Adrenal gland (tissue), 5 donors: ENCODE measurements around the gene ZNF543.
"Not testable (repeated sequence)": the region's sequence is repeated elsewhere in the genome, so short reads cannot be mapped to it uniquely, and the experiment has no call there.

Experiments used
- CTCF ChIP-seq, 6 experiments: fragments of 450-650 bp in 4 of 6; fragments of 200-600 bp in 2 of 6; sonication (generic) in 1 of 6; IDR thresholded peaks; 1 replicate in 5 of 6; 2 replicates in 1 of 6; pipeline versions ENCODE4 v1.5.1 to v1.8.0; 2016 to 2021; ENCODE audit warnings: antibody characterized with exemption in 6 of 6, mild to moderate bottlenecking in 2 of 6, moderate library complexity in 1 of 6
- POLR2A ChIP-seq, 2 donors: fragments of 450-650 bp; IDR thresholded peaks; one replicate each; pipeline ENCODE4 v1.6.1; 2017; ENCODE audit warnings: antibody characterized with exemption in 2 of 2, mild to moderate bottlenecking in 2 of 2, moderate library complexity in 1 of 2
- donor health status: DM: no; HTN: no; CAD: no.

DNA sequence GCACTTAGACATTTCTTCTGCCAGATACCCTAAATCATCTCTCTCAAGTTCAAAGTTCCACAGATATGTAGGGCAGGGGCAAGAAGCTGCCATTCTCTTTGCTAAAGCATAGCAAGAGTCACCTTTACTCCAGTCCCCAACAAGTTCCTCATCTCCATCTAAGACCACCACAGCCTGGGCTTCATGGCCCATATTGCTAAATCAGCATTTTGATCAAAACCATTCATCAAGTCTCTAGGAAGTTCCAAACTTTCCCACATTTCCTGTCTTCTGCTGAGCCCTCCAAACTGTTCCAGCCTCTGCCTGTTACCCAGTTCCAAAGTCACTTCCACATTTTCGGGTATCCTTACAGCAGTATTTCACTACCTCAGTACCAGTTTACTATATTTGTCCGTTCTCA lies 54.4 kb downstream of the ZNF543 start:
- not testable (repeated sequence) for TF ChIP-seq CTCF, POLR2A (IDR thresholded peaks at IDR 0.05)
